ENCODE results near the gene SMYD4. TPM values are rescaled to one million over a fixed set of nuclear protein-coding genes. Genes with fewer than 3 reads are reported as not detected.

SMYD4 gene
- total and polyA plus RNA-seq, 10 of the 15 experiments (the other 5 are each of a cell fraction or from before 2014, with no cell fraction given), result 2.1 to 18.8 (median 13.7) TPM

DNA sequence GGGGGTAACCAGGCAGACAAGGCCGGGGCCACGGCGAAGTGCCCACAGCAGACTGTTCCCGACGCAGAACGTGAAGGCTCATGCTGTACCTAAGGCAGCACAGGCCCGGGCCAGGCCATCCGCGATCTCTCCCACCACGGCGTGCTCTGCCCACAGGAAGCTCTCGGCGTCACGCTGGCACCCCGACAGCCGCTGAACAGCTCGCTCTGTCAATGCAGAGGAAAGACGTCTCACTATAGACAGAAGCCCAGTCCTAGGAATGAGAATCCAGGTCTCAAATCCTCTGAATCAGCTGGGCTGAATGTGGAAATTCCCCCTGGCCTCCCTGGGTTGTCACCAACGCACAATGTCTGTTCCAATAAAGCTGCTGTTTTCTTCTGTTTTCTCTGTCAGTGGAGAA is 46.4 kb downstream of the SMYD4 start:
- no TSS peak for BruUV-seq (replicated peaks)

DNA sequence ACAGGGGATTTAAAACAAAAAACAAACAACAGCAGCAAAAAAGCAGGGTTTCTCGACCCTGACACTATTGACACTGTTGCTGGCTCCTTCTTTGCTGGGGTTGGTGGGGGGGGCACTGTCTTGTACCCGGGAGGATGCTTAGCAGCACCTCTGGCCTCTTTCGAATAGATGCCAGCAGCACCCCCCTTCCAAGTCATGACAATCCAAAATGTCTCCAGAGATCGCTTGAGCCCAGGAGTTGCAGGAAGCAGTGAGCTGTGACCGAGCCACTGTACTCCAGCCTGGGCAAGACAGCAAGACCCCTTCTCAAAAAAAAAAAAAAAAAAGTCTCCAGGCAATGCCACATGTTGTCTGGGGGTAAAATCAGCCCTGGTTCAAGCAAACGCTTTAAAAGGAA is 47.5 kb downstream of the SMYD4 start:
- POLR2A ChIA-PET, result interaction anchor here (0.6 to 3.0 kb wide), 7 partner anchors 9 to 226 kb away, joined by 3 to 10 read pairs (median 3); no protein-coding TSS in a partner anchor
- ATAC-seq (no peak), FAIRE-seq (no peak), DNase-seq (ENCODE audit: low read depth, low spot score) (no peak)
- no peaks in the 10 kb centered on the region for H3K9me3 ChIP-seq (replicated peaks; ENCODE audit: control insufficient read depth, insufficient read depth, low read length)
- no peaks in the 10 kb centered on the region for H3K79me2 ChIP-seq (ENCODE audit: control insufficient read depth, insufficient read depth, low read length)
- no peak overlapping the region for H3K9ac ChIP-seq (ENCODE audit: control insufficient read depth, insufficient read depth, low read length)
- H3K4me3 ChIP-seq, result no peak overlapping the region
- no peak overlapping the region for H3K4me2 ChIP-seq (ENCODE audit: control insufficient read depth, insufficient read depth)
- SMC1A ChIA-PET (ENCODE audit: uncharacterized antibody, unreplicated experiment), result interaction anchor here (0.9 to 3.3 kb wide), 2 partner anchors 20 to 62 kb away, joined by 4 to 88 read pairs; no protein-coding TSS in a partner anchor
- peaks cover 14% of the 10 kb centered on the region in 2 experiments for H3K36me3 ChIP-seq (ENCODE audit: control insufficient read depth in 2 of 2, insufficient read depth in 2 of 2, low read length in 1 of 2)
- no TSS peak for BruUV-seq (replicated peaks)
- no peaks in the 10 kb centered on the region for H3K4me1 ChIP-seq (ENCODE audit: control insufficient read depth, insufficient read depth, low read length)
- intact Hi-C loops (cut with micrococcal nuclease; ENCODE audit: unreplicated experiment), result loop anchor here (10.0 kb wide), 1 partner anchor 117 kb away; no protein-coding TSS in a partner anchor
- CTCF ChIA-PET, result interaction anchor here (0.6 to 8.5 kb wide), 5 partner anchors 61 to 305 kb away, joined by 3 to 121 read pairs (median 3); no protein-coding TSS in a partner anchor
- RAD21 ChIA-PET (ENCODE audit: unreplicated experiment), result interaction anchor here (0.7 to 4.7 kb wide), 4 partner anchors 12 to 66 kb away, joined by 3 to 80 read pairs (median 14); partner anchors contain the start of gene WDR81
- 83% methylated on average over 6 of the region's 6 CpGs for WGBS (ENCODE audit: insufficient coverage, insufficient replicate concordance, low lambda C conversion rate, missing lambda C conversion rate)
- no peaks in the 10 kb centered on the region for H4K20me1 ChIP-seq (ENCODE audit: control insufficient read depth, insufficient read depth)
- in situ Hi-C loops (cut with MboI), result no loop called here
- H3K27ac ChIP-seq (ENCODE audit: control insufficient read depth, insufficient read depth), result no peak overlapping the region
- no peaks in the 10 kb centered on the region for H3K27me3 ChIP-seq (replicated peaks in 1 of 2; ENCODE audit: control insufficient read depth in 2 of 2, insufficient read depth in 2 of 2, low read length in 1 of 2)
- no peak overlapping the region for H2AFZ ChIP-seq (ENCODE audit: control insufficient read depth, low read depth, low read length)
- TF ChIP-seq, protein P1, sequence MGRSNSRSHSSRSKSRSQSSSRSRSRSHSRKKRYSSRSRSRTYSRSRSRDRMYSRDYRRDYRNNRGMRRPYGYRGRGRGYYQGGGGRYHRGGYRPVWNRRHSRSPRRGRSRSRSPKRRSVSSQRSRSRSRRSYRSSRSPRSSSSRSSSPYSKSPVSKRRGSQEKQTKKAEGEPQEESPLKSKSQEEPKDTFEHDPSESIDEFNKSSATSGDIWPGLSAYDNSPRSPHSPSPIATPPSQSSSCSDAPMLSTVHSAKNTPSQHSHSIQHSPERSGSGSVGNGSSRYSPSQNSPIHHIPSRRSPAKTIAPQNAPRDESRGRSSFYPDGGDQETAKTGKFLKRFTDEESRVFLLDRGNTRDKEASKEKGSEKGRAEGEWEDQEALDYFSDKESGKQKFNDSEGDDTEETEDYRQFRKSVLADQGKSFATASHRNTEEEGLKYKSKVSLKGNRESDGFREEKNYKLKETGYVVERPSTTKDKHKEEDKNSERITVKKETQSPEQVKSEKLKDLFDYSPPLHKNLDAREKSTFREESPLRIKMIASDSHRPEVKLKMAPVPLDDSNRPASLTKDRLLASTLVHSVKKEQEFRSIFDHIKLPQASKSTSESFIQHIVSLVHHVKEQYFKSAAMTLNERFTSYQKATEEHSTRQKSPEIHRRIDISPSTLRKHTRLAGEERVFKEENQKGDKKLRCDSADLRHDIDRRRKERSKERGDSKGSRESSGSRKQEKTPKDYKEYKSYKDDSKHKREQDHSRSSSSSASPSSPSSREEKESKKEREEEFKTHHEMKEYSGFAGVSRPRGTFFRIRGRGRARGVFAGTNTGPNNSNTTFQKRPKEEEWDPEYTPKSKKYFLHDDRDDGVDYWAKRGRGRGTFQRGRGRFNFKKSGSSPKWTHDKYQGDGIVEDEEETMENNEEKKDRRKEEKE (IDR thresholded peaks at IDR 0.05), result no peak
- no peak for TF ChIP-seq CHD4 (IDR thresholded peaks at IDR 0.05)
- TF ChIP-seq, protein P2, sequence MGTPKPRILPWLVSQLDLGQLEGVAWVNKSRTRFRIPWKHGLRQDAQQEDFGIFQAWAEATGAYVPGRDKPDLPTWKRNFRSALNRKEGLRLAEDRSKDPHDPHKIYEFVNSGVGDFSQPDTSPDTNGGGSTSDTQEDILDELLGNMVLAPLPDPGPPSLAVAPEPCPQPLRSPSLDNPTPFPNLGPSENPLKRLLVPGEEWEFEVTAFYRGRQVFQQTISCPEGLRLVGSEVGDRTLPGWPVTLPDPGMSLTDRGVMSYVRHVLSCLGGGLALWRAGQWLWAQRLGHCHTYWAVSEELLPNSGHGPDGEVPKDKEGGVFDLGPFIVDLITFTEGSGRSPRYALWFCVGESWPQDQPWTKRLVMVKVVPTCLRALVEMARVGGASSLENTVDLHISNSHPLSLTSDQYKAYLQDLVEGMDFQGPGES (IDR thresholded peaks at IDR 0.05), result no peak
- no peak for TF ChIP-seq JUND (IDR thresholded peaks at IDR 0.05; ENCODE audit: low read depth, low read length)
- TF ChIP-seq ZNF24 (IDR thresholded peaks at IDR 0.05), result no peak
- TF ChIP-seq SUPT20H (IDR thresholded peaks at IDR 0.05; ENCODE audit: borderline replicate concordance, control insufficient read depth, low read depth, low read length), result no peak
- TF ChIP-seq YY1 (IDR thresholded peaks at IDR 0.05; ENCODE audit: low read depth, low read length), result no peak
- TF ChIP-seq HDGF (IDR thresholded peaks at IDR 0.05), result no peak

More for the DNA sequence above, 46.4 kb downstream of the SMYD4 start:
- ChIA-PET POLR2A (interaction anchor here (0.5 to 3.0 kb wide), 8 partner anchors 8 to 545 kb away, joined by 3 to 10 read pairs (median 4); no protein-coding TSS in a partner anchor), SMC1A (ENCODE audit: uncharacterized antibody, unreplicated experiment) (interaction anchor here (0.8 to 3.3 kb wide), 8 partner anchors 10 to 70 kb away, joined by 3 to 88 read pairs (median 4); no protein-coding TSS in a partner anchor), RAD21 (ENCODE audit: unreplicated experiment) (interaction anchor here (0.6 to 4.7 kb wide), 9 partner anchors 10 to 149 kb away, joined by 3 to 80 read pairs (median 3); partner anchors contain the start of gene WDR81), CTCF (interaction anchor here (0.9 to 8.5 kb wide), 16 partner anchors 10 to 209 kb away, joined by 3 to 121 read pairs (median 4); no protein-coding TSS in a partner anchor)
- Histone ChIP-seq H3K36me3 (ENCODE audit: control insufficient read depth in 2 of 2, insufficient read depth in 2 of 2, low read length in 1 of 2) (peaks cover 15 to 17% of the 10 kb centered on the region in 2 experiments), H3K27ac (ENCODE audit: control insufficient read depth, insufficient read depth) (no peak overlapping the region), H3K9me3 (replicated peaks; ENCODE audit: control insufficient read depth, insufficient read depth, low read length) (no peaks in the 10 kb centered on the region), H4K20me1 (ENCODE audit: control insufficient read depth, insufficient read depth) (no peaks in the 10 kb centered on the region), H3K4me1 (ENCODE audit: control insufficient read depth, insufficient read depth, low read length) (no peaks in the 10 kb centered on the region), H3K79me2 (ENCODE audit: control insufficient read depth, insufficient read depth, low read length) (no peaks in the 10 kb centered on the region), H3K9ac (ENCODE audit: control insufficient read depth, insufficient read depth, low read length) (no peak overlapping the region), H2AFZ (ENCODE audit: control insufficient read depth, low read depth, low read length) (no peak overlapping the region), H3K4me3 (no peak overlapping the region), H3K27me3 (replicated peaks in 1 of 2; ENCODE audit: control insufficient read depth in 2 of 2, insufficient read depth in 2 of 2, low read length in 1 of 2) (no peaks in the 10 kb centered on the region), H3K4me2 (ENCODE audit: control insufficient read depth, insufficient read depth) (no peak overlapping the region)
- no peak for FAIRE-seq
- intact Hi-C loops (cut with micrococcal nuclease; ENCODE audit: unreplicated experiment), result loop anchor here (10.0 kb wide), 1 partner anchor 118 kb away; no protein-coding TSS in a partner anchor
- TF ChIP-seq TBL1XR1 (IDR thresholded peaks at IDR 0.05; ENCODE audit: low read depth, low read length), result no peak
- no peak for TF ChIP-seq PAX8 (IDR thresholded peaks at IDR 0.05)
- no peak for TF ChIP-seq WRNIP1 (IDR thresholded peaks at IDR 0.05; ENCODE audit: borderline replicate concordance, low read depth, low read length)
- no peak for TF ChIP-seq JUND (IDR thresholded peaks at IDR 0.05; ENCODE audit: low read depth, low read length)
- TF ChIP-seq, protein P3, sequence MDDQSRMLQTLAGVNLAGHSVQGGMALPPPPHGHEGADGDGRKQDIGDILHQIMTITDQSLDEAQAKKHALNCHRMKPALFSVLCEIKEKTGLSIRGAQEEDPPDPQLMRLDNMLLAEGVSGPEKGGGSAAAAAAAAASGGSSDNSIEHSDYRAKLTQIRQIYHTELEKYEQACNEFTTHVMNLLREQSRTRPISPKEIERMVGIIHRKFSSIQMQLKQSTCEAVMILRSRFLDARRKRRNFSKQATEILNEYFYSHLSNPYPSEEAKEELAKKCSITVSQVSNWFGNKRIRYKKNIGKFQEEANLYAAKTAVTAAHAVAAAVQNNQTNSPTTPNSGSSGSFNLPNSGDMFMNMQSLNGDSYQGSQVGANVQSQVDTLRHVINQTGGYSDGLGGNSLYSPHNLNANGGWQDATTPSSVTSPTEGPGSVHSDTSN (IDR thresholded peaks at IDR 0.05; ENCODE audit: insufficient replicate concordance, low read depth, low read length), result no peak
- WGBS (ENCODE audit: insufficient coverage, insufficient replicate concordance, low lambda C conversion rate, missing lambda C conversion rate), result 93% methylated on average over 16 of the region's 19 CpGs
- in situ Hi-C loops (cut with MboI), result no loop called here
- no peak for ATAC-seq
- no peak for DNase-seq (ENCODE audit: low read depth, low spot score)

All from GM12878 (cell line).